ENCODE data around the gene IMP3. TPM values are rescaled to one million over a fixed set of nuclear protein-coding genes. Genes with fewer than 3 reads are reported as not detected.

Gene IMP3
- total RNA-seq, 1 experiment from 2014 or later: 79.9 TPM

DNA sequence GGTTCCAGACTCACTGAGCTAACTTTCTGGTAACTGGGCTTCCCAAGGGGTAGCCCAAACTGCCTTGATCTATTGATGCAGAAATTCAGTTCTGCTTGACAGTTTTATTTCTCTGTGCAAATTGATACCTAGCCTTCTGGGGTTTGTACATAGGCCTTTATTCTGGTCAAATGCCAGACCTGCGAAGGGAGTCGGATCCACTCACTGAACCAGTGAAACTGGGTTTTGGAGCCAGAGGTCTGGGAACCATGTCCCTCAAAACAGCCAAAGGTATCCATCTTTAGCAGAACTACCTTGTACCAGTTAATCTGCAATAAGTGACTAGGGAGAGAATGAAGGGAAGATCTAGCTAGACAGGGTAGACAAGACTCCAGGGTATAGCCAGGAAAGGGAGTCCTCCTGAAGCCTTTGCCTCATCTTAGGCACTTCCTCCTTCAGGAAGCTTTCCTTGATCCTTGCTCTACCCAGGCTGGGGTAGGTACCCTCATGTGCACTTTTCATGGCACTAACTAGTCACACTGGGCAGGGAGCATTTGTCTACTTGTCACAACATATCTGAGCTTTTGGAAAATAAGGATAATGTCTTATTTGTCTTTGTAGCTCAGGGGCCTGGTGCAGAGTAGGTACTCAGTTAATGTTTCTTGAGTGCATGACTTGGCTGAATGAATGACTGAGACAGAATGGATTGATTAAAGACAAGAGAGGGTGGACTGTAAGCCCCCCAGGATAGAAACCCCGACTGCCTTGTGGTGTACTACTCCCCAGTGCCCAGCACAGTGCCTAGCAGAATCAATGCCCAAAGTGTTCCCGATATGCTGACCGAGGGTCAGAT is 6.3 kb upstream of the IMP3 start:
- H3K36me3 ChIP-seq (ENCODE audit: control insufficient read depth in 1 of 2, insufficient read depth in 2 of 2, low read length in 2 of 2): peaks cover 0 to 12% of the 10 kb centered on the region in 2 experiments; a peak in 1 of 4 replicates
- no peaks in the 10 kb centered on the region for H3K9me3 ChIP-seq (ENCODE audit: control insufficient read depth in 1 of 2, insufficient read depth in 1 of 2, low read depth in 1 of 2, low read length in 2 of 2)
- BruUV-seq (replicated peaks): no TSS peak
- H3K27me3 ChIP-seq (ENCODE audit: insufficient read depth, low read length): no peaks in the 10 kb centered on the region
- POLR2A ChIA-PET: interaction anchor here (0.7 to 1.6 kb wide), 3 partner anchors 10 to 279 kb away, joined by 3 to 10 read pairs (median 3); no protein-coding TSS in a partner anchor
- intact Hi-C loops (cut with micrococcal nuclease): no loop called here
- H4K20me1 ChIP-seq (ENCODE audit: insufficient read depth): no peaks in the 10 kb centered on the region
- peak overlapping the region; percentile 76; the same call in 1 of the 2 replicates for H3K27ac ChIP-seq (ENCODE audit: low read depth, low read length)
- no peak for DNase-seq (ENCODE audit: low read depth, low spot score)
- no peak for ATAC-seq
- peak overlapping the region; percentile 95 for H3K9ac ChIP-seq (ENCODE audit: low read length)
- H2AFZ ChIP-seq (ENCODE audit: low read depth, low read length, poor library complexity, severe bottlenecking): no peak overlapping the region
- H3K9me2 ChIP-seq (ENCODE audit: insufficient read depth): no peaks in the 10 kb centered on the region
- H3K4me3 ChIP-seq (replicated peaks in 1 of 2; ENCODE audit: low read depth in 1 of 2, low read length in 2 of 2): peak overlapping the region; percentile 83 to 98
- CTCF ChIA-PET: interaction anchor here (1.2 to 2.4 kb wide), 3 partner anchors 8 to 278 kb away, joined by 4 to 8 read pairs (median 7); partner anchors contain the start of gene MAN2C1
- H3K4me2 ChIP-seq (ENCODE audit: low read length): peak overlapping the region; percentile 99
- TF ChIP-seq SRF (IDR thresholded peaks at IDR 0.05; ENCODE audit: low read depth) (no peak), CBX3 (IDR thresholded peaks at IDR 0.05; ENCODE audit: low read depth) (no peak), EZH2 (IDR thresholded peaks at IDR 0.05) (no peak), MAX (IDR thresholded peaks at IDR 0.05) (no peak), ZNF274 (IDR thresholded peaks at IDR 0.05; ENCODE audit: low read depth, low read length) (no peak), FOSL1 (IDR thresholded peaks at IDR 0.05; ENCODE audit: low read depth) (no peak), ELF1 (IDR thresholded peaks at IDR 0.05; ENCODE audit: borderline replicate concordance, low read depth) (no peak), EGR1 (IDR thresholded peaks at IDR 0.05; ENCODE audit: low read depth) (no peak), POLR2A (IDR thresholded peaks at IDR 0.05; ENCODE audit: borderline replicate concordance, extremely low read depth, insufficient read depth, insufficient read length) (no peak), JUND (IDR thresholded peaks at IDR 0.05) (no peak), REST (IDR thresholded peaks at IDR 0.05; ENCODE audit: low read depth) (no peak), RAD21 (IDR thresholded peaks at IDR 0.05; ENCODE audit: low read depth) (no peak), ZFX (IDR thresholded peaks at IDR 0.05) (no peak), YY1 (IDR thresholded peaks at IDR 0.05; ENCODE audit: extremely low read depth, insufficient replicate concordance, low read depth, low read length) (no peak), POLR2AphosphoS5 (IDR thresholded peaks at IDR 0.05; ENCODE audit: low read depth, low read length) (no peak; the same call in 1 of the 2 replicates)
- TF ChIP-seq, protein P1, sequence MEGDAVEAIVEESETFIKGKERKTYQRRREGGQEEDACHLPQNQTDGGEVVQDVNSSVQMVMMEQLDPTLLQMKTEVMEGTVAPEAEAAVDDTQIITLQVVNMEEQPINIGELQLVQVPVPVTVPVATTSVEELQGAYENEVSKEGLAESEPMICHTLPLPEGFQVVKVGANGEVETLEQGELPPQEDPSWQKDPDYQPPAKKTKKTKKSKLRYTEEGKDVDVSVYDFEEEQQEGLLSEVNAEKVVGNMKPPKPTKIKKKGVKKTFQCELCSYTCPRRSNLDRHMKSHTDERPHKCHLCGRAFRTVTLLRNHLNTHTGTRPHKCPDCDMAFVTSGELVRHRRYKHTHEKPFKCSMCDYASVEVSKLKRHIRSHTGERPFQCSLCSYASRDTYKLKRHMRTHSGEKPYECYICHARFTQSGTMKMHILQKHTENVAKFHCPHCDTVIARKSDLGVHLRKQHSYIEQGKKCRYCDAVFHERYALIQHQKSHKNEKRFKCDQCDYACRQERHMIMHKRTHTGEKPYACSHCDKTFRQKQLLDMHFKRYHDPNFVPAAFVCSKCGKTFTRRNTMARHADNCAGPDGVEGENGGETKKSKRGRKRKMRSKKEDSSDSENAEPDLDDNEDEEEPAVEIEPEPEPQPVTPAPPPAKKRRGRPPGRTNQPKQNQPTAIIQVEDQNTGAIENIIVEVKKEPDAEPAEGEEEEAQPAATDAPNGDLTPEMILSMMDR (IDR thresholded peaks at IDR 0.05 in 2 of 3, conservative IDR thresholded peaks at IDR 0.05 in 1 of 3; ENCODE audit: borderline replicate concordance in 1 of 3, insufficient read depth in 1 of 3, low read depth in 2 of 3, low read length in 2 of 3): no peak
- TF ChIP-seq, protein P2, sequence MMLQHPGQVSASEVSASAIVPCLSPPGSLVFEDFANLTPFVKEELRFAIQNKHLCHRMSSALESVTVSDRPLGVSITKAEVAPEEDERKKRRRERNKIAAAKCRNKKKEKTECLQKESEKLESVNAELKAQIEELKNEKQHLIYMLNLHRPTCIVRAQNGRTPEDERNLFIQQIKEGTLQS (IDR thresholded peaks at IDR 0.05): no peak
- H3K79me2 ChIP-seq (ENCODE audit: insufficient read depth, low read length): peaks cover 26% of the 10 kb centered on the region
- H3K4me1 ChIP-seq (ENCODE audit: control insufficient read depth in 1 of 2, insufficient read depth in 2 of 2, low read length in 2 of 2): peaks cover 16 to 53% of the 10 kb centered on the region in 2 experiments
- RAD21 ChIA-PET (ENCODE audit: low non-redundant PET in 1 of 2, low total read pairs in 2 of 2, uncharacterized antibody in 2 of 2, unreplicated experiment in 2 of 2): no interaction called here

Data from HCT116 (cell line).